Neural progenitor cell (in vitro differentiated cells): ENCODE results near the gene SLC39A7. TPM values are rescaled to one million over a fixed set of nuclear protein-coding genes. Genes with fewer than 3 reads are reported as not detected.

Experiments
- DNase-seq: peaks from one replicate; pipeline ENCODE4 v3.0.0-alpha.2; 2016; ENCODE audit warnings: low spot score
- H2AFZ ChIP-seq: fragments of 200-600 bp; sonication (generic); replicated peaks from 2 replicates; pipeline ENCODE4 v1.6.1; 2016; ENCODE audit warnings: antibody characterized with exemption
- H3F3A ChIP-seq: fragments of 200-600 bp; sonication (generic); 2 replicates; pipeline ENCODE4 v1.6.1; 2016; ENCODE audit warnings: antibody characterized with exemption, low read depth
- H3K27ac ChIP-seq: fragments of 200-600 bp; sonication (generic); 2 replicates; pipeline ENCODE4 v1.5.1; 2016; ENCODE audit warnings: mild to moderate bottlenecking
- H3K27me3 ChIP-seq: fragments of 200-600 bp; sonication (generic); 2 replicates; pipeline ENCODE4 v1.6.1; 2016; ENCODE audit warnings: mild to moderate bottlenecking, moderate library complexity
- H3K36me3 ChIP-seq: fragments of 200-600 bp; sonication (generic); 2 replicates; pipeline ENCODE4 v1.5.1; 2016
- H3K4me1 ChIP-seq: fragments of 200-600 bp; sonication (generic); 2 replicates; pipeline ENCODE4 v1.6.1; 2016; ENCODE audit warnings: mixed run types
- H3K4me2 ChIP-seq: fragments of 200-600 bp; sonication (generic); 2 replicates; pipeline ENCODE4 v1.6.1; 2016
- H3K4me3 ChIP-seq: fragments of 200-600 bp; sonication (generic); 2 replicates; pipeline ENCODE4 v1.5.1; 2016
- H3K79me2 ChIP-seq: fragments of 200-600 bp; sonication (generic); 2 replicates; pipeline ENCODE4 v1.6.1; 2016; ENCODE audit warnings: low read depth
- H3K9ac ChIP-seq: fragments of 200-600 bp; sonication (generic); 2 replicates; pipeline ENCODE4 v1.6.1; 2016
- H3K9me3 ChIP-seq: fragments of 200-600 bp; sonication (generic); 2 replicates; pipeline ENCODE4 v1.5.1; 2016; ENCODE audit warnings: low read depth
- H4K20me1 ChIP-seq: fragments of 200-600 bp; sonication (generic); 2 replicates; pipeline ENCODE4 v1.6.1; 2016; ENCODE audit warnings: low read depth
- H3K27ac Mint-ChIP-seq: 3 replicates; pipeline ENCODE4 v1.8.0; 2021; ENCODE audit warnings: mixed read lengths
- H3K27me3 Mint-ChIP-seq: 2 replicates; pipeline ENCODE4 v1.8.0; 2022; ENCODE audit warnings: low read depth, mild to moderate bottlenecking, inconsistent platforms, moderate library complexity, mixed read lengths; ENCODE audit not compliant: insufficient read depth
- H3K36me3 Mint-ChIP-seq: 3 replicates; pipeline ENCODE4 v1.8.0; 2021; ENCODE audit warnings: mixed read lengths
- H3K4me1 Mint-ChIP-seq: 3 replicates; pipeline ENCODE4 v1.8.0; 2021; ENCODE audit warnings: mixed read lengths
- H3K4me3 Mint-ChIP-seq: 3 replicates; pipeline ENCODE4 v1.8.0; 2021; ENCODE audit warnings: mild to moderate bottlenecking, moderate library complexity, mixed read lengths
- H3K9me3 Mint-ChIP-seq: 3 replicates; pipeline ENCODE4 v1.8.0; 2020; ENCODE audit warnings: mixed read lengths
- CTCF ChIP-seq: fragments of 200-600 bp; sonication (generic); IDR thresholded peaks from 2 replicates; pipeline ENCODE4 v1.5.1; 2017; ENCODE audit warnings: antibody characterized with exemption, mild to moderate bottlenecking
- EZH2 ChIP-seq: fragments of 200-600 bp; sonication (generic); IDR thresholded peaks from 2 replicates; pipeline ENCODE4 v1.6.1; 2017; ENCODE audit warnings: antibody characterized with exemption, mild to moderate bottlenecking, moderate library complexity
- EZH2phosphoT487 ChIP-seq: fragments of 200-600 bp; sonication (generic); IDR thresholded peaks from 2 replicates; pipeline ENCODE4 v1.6.1; 2017; ENCODE audit warnings: antibody characterized with exemption
- total RNA-seq: library from RNA; depleted of rRNA; stranded (reverse); fragments of >200 nt; gene quantifications from 2 replicates; pipeline ENCODE4 v1.2.3, GENCODE V29; 2015; ENCODE audit warnings: low replicate concordance

The SLC39A7 gene
- total RNA-seq, 1 donor from 2014 or later: 40.8 TPM

GRCh38 chr6:33185654-33186187, 14.9 kb upstream of the SLC39A7 start:
- Mint-ChIP-seq H3K27me3 (peaks cover 8% of the 10 kb centered on the region), H3K36me3 (no peaks in the 10 kb centered on the region), H3K4me3 (no peak overlapping the region), H3K9me3 (no peaks in the 10 kb centered on the region), H3K4me1 (no peaks in the 10 kb centered on the region), H3K27ac (no peak overlapping the region)
- no peak for DNase-seq
- no peaks in the 10 kb centered on the region for H3K4me1 ChIP-seq
- H3K9ac ChIP-seq: no peak overlapping the region
- no peaks in the 10 kb centered on the region for H3K79me2 ChIP-seq
- H3K9me3 ChIP-seq: no peaks in the 10 kb centered on the region
- no peaks in the 10 kb centered on the region for H3F3A ChIP-seq
- H2AFZ ChIP-seq: no peak overlapping the region
- H4K20me1 ChIP-seq: no peaks in the 10 kb centered on the region
- H3K4me2 ChIP-seq: no peak overlapping the region
- no peaks in the 10 kb centered on the region for H3K36me3 ChIP-seq
- H3K4me3 ChIP-seq: no peak overlapping the region
- H3K27me3 ChIP-seq: peaks cover 44% of the 10 kb centered on the region
- no peak for TF ChIP-seq EZH2phosphoT487
- TF ChIP-seq EZH2: no peak
- TF ChIP-seq CTCF: no peak
- H3K27ac ChIP-seq: no peak overlapping the region

GRCh38 chr6:33187809-33188208, 12.9 kb upstream of the SLC39A7 start:
- H3K4me2 ChIP-seq: no peak overlapping the region
- no peak overlapping the region for H3K4me3 Mint-ChIP-seq
- H3K36me3 Mint-ChIP-seq: peaks cover 2% of the 10 kb centered on the region
- peaks cover 11% of the 10 kb centered on the region for H4K20me1 ChIP-seq
- no peaks in the 10 kb centered on the region for H3K36me3 ChIP-seq
- peaks cover 65% of the 10 kb centered on the region for H3K27me3 ChIP-seq
- TF ChIP-seq CTCF: no peak
- TF ChIP-seq EZH2phosphoT487: no peak
- no peak for TF ChIP-seq EZH2
- DNase-seq: no peak
- no peak overlapping the region for H3K27ac ChIP-seq
- peaks cover 18% of the 10 kb centered on the region for H3K4me1 ChIP-seq
- H3K27me3 Mint-ChIP-seq: peaks cover 24% of the 10 kb centered on the region
- H3K27ac Mint-ChIP-seq: no peak overlapping the region
- no peaks in the 10 kb centered on the region for H3K79me2 ChIP-seq
- peaks cover 5% of the 10 kb centered on the region for H3K4me1 Mint-ChIP-seq
- H3K9ac ChIP-seq: no peak overlapping the region
- H3K4me3 ChIP-seq: no peak overlapping the region
- H3K9me3 Mint-ChIP-seq: no peaks in the 10 kb centered on the region
- H3K9me3 ChIP-seq: no peaks in the 10 kb centered on the region
- no peak overlapping the region for H2AFZ ChIP-seq
- H3F3A ChIP-seq: peaks cover 3% of the 10 kb centered on the region

- H3K4me1 ChIP-seq: peaks cover 21% of the 10 kb centered on the region
- no peaks in the 10 kb centered on the region for H3K79me2 ChIP-seq
- peaks cover 17% of the 10 kb centered on the region for H4K20me1 ChIP-seq
- no peak overlapping the region for H3K4me3 ChIP-seq
- no peak overlapping the region for H3K4me2 ChIP-seq
- no peak overlapping the region for H3K4me3 Mint-ChIP-seq
- no peaks in the 10 kb centered on the region for H3K9me3 ChIP-seq
- TF ChIP-seq EZH2: no peak
- TF ChIP-seq CTCF: no peak
- no peak for TF ChIP-seq EZH2phosphoT487
- no peak overlapping the region for H3K27ac Mint-ChIP-seq
- H2AFZ ChIP-seq: no peak overlapping the region
- DNase-seq: no peak
- H3K27me3 Mint-ChIP-seq: peaks cover 28% of the 10 kb centered on the region
- H3F3A ChIP-seq: peaks cover 15% of the 10 kb centered on the region
- no peak overlapping the region for H3K27ac ChIP-seq
- H3K36me3 Mint-ChIP-seq: peaks cover 3% of the 10 kb centered on the region
- H3K36me3 ChIP-seq: no peaks in the 10 kb centered on the region
- H3K9ac ChIP-seq: no peak overlapping the region
- peaks cover 7% of the 10 kb centered on the region for H3K4me1 Mint-ChIP-seq
- peaks cover 73% of the 10 kb centered on the region for H3K27me3 ChIP-seq
- H3K9me3 Mint-ChIP-seq: no peaks in the 10 kb centered on the region
Observed at GRCh38 chr6:33189164-33189563, 11.5 kb upstream of the SLC39A7 start.
